ENCODE data around the gene NOCT. TPM values are rescaled to one million over a fixed set of nuclear protein-coding genes. Genes with fewer than 3 reads are reported as not detected.

The NOCT gene
- total and polyA plus RNA-seq, 2 of the 8 experiments (the other 6 are each of a cell fraction or from before 2014, with no cell fraction given) = 10.4 to 45.5 TPM

DNA sequence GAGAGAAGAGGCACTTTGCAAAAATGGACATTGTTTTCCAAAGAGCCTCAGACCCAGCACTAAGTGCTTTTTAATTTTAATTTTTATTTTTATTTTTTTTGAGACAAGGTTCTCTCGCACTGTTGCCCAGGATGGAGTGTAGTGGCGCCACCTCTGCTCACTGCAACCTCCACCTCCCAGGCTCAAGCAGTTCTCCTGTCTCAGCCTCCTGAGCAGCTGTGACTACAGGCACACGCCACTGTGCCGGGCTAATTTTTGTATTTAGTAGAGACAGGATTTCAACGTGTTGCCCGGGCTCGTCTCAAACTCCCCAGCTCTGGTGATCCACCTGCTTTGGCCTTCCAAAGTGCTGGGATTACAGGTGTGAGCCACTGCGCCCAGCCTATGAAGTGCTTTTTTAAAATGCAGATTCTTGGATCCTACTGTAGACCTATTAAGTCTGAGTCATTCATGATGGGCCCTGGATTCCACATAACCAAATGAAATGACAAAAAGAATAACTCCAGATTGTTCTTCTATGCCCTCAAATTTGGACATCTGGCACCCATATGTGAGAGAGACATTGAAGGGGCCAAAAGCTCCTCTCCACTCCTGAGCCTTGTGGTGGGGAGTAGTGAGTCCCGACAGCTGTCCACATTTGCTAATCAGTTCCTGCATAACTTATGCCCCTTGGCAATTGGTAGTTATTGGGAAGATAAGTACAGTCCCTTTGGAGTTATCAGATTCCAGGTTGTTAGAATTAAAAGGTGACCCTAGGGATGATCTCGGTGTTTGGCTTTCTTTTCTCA, 3.6 kb downstream of the NOCT start:
- ChIA-PET POLR2A (ENCODE audit: partially characterized antibody) (interaction anchor here (0.9 to 5.4 kb wide), 9 partner anchors 9 to 434 kb away, joined by 3 to 39 read pairs (median 7); partner anchors contain the start of gene ELF2), CTCF (ENCODE audit: partially characterized antibody) (interaction anchor here (0.6 to 5.0 kb wide), 8 partner anchors 8 to 277 kb away, joined by 3 to 39 read pairs (median 3); no protein-coding TSS in a partner anchor)
- no peaks in the 10 kb centered on the region; a peak in 2 of 8 replicates for H3K36me3 ChIP-seq (ENCODE audit: control insufficient read depth in 2 of 4, insufficient read depth in 4 of 4, low read length in 3 of 4)
- H3K4me2 ChIP-seq (ENCODE audit: insufficient read depth in 1 of 2, low read depth in 2 of 2, low read length in 2 of 2) = peak overlapping the region; percentile 50 to 94; a peak in 3 of 4 replicates
- 69% methylated on average over 10 of the region's 10 CpGs; no CpG with 5 or more reads in 1 of the 2 experiments for WGBS, 2 experiments (ENCODE audit: extremely low coverage in 1 of 2, insufficient coverage in 1 of 2, insufficient read length in 1 of 2, insufficient replicate concordance in 2 of 2, low coverage in 1 of 2, low lambda C conversion rate in 2 of 2, missing lambda C conversion rate in 1 of 2)
- DNase-seq (ENCODE audit: low read depth in 1 of 2, low spot score in 2 of 2) = no peak
- H3K23ac ChIP-seq (ENCODE audit: insufficient read length) = no peak overlapping the region
- TF ChIP-seq, protein P1, sequence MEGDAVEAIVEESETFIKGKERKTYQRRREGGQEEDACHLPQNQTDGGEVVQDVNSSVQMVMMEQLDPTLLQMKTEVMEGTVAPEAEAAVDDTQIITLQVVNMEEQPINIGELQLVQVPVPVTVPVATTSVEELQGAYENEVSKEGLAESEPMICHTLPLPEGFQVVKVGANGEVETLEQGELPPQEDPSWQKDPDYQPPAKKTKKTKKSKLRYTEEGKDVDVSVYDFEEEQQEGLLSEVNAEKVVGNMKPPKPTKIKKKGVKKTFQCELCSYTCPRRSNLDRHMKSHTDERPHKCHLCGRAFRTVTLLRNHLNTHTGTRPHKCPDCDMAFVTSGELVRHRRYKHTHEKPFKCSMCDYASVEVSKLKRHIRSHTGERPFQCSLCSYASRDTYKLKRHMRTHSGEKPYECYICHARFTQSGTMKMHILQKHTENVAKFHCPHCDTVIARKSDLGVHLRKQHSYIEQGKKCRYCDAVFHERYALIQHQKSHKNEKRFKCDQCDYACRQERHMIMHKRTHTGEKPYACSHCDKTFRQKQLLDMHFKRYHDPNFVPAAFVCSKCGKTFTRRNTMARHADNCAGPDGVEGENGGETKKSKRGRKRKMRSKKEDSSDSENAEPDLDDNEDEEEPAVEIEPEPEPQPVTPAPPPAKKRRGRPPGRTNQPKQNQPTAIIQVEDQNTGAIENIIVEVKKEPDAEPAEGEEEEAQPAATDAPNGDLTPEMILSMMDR (IDR thresholded peaks at IDR 0.05; ENCODE audit: control extremely low read depth in 1 of 3, insufficient read depth in 1 of 3, low read depth in 1 of 3, low read length in 3 of 3) = peak in 1 of 3 experiments; percentile 25; a peak in 1 of 4 replicates
- TF ChIP-seq, protein P2, sequence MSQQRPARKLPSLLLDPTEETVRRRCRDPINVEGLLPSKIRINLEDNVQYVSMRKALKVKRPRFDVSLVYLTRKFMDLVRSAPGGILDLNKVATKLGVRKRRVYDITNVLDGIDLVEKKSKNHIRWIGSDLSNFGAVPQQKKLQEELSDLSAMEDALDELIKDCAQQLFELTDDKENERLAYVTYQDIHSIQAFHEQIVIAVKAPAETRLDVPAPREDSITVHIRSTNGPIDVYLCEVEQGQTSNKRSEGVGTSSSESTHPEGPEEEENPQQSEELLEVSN (IDR thresholded peaks at IDR 0.05) = no peak
- peaks cover 17 to 27% (median 24%) of the 10 kb centered on the region in 4 experiments for H3K4me1 ChIP-seq (replicated peaks in 1 of 4; ENCODE audit: control insufficient read depth in 3 of 4, insufficient read depth in 4 of 4, low read length in 3 of 4)
- H3K4me3 ChIP-seq (ENCODE audit: extremely low read depth in 1 of 4, insufficient read depth in 2 of 4, low read depth in 3 of 4, low read length in 4 of 4) = peak overlapping the region in 1 of 4 experiments; percentile 40; a peak in 2 of 8 replicates
- peak overlapping the region; percentile 31; the same call in 1 of the 2 replicates for H4K8ac ChIP-seq (ENCODE audit: extremely low read depth, insufficient read depth, low read length)
- H3K9ac ChIP-seq (replicated peaks in 1 of 4; ENCODE audit: extremely low read depth in 1 of 4, low read depth in 3 of 4, low read length in 3 of 4) = no peak overlapping the region
- no peak for FAIRE-seq
- H2BK12ac ChIP-seq (ENCODE audit: low read depth, low read length) = 0 out of 2 replicates have a peak overlapping the region, but pooled peaks have one; percentile 27
- peaks cover 4% of the 10 kb centered on the region; the same call in 1 of the 2 replicates for H3K23me2 ChIP-seq (ENCODE audit: low read depth, low read length)
- H3K79me1 ChIP-seq (ENCODE audit: low read depth, low read length) = peaks cover 3% of the 10 kb centered on the region; the same call in 1 of the 2 replicates
- no peak overlapping the region for H2AFZ ChIP-seq (ENCODE audit: low read length)
- H3K27me3 ChIP-seq (replicated peaks in 1 of 4; ENCODE audit: control insufficient read depth in 3 of 4, extremely low read depth in 1 of 4, insufficient read depth in 3 of 4, low read length in 3 of 4) = no peaks in the 10 kb centered on the region
- no peak overlapping the region for H3K27ac ChIP-seq (ENCODE audit: low read depth, low read length)
- no peak overlapping the region for H3K14ac ChIP-seq (ENCODE audit: insufficient read length)
- H2BK5ac ChIP-seq (ENCODE audit: low read depth, low read length) = peak overlapping the region; percentile 42; the same call in 1 of the 2 replicates
- H3K4ac ChIP-seq (replicated peaks; ENCODE audit: insufficient read length, low read depth, low read length) = no peak overlapping the region
- no peak overlapping the region; the same call in 1 of the 2 replicates for H2AK5ac ChIP-seq (ENCODE audit: low read depth, low read length)
- peaks cover 2 to 17% of the 10 kb centered on the region in 2 experiments for H4K20me1 ChIP-seq (replicated peaks in 1 of 2; ENCODE audit: control insufficient read depth in 1 of 2, insufficient read depth in 2 of 2, low read length in 2 of 2)
- peaks cover 23 to 74% of the 10 kb centered on the region in 2 experiments for H3K79me2 ChIP-seq (ENCODE audit: control insufficient read depth in 1 of 2, insufficient read depth in 2 of 2, low read length in 2 of 2)
- no peak overlapping the region for H4K91ac ChIP-seq (replicated peaks; ENCODE audit: insufficient read length, low read length)
- no peak overlapping the region for H2BK120ac ChIP-seq (replicated peaks; ENCODE audit: low read depth, low read length)
- no peak overlapping the region for H3K56ac ChIP-seq (replicated peaks; ENCODE audit: insufficient read length, low read depth, low read length)
- no peak overlapping the region for H2BK20ac ChIP-seq (ENCODE audit: low read length)
- H3K9me3 ChIP-seq (ENCODE audit: insufficient read depth in 2 of 2, low read depth in 1 of 2, low read length in 1 of 2) = no peaks in the 10 kb centered on the region
- H4K5ac ChIP-seq (ENCODE audit: insufficient read length, low read depth, low read length) = peak overlapping the region; percentile 13
- no peak overlapping the region; the same call in 1 of the 2 replicates for H3K18ac ChIP-seq (ENCODE audit: extremely low read depth, low read length)
- H2BK15ac ChIP-seq (ENCODE audit: low read length) = 0 out of 2 replicates have a peak overlapping the region, but pooled peaks have one; percentile 72

Measured in H1 (cell line).